ENCODE results near the gene MIER2.

MIER2 gene

GRCh38 chr19:345320-345879 is 804 bp upstream of the MIER2 start:
- Histone ChIP-seq H3K9ac (no peak overlapping the region), H3K4me3 (IDR thresholded peaks at IDR 0.05; ENCODE audit: insufficient read depth, low read depth, low read length) (no peak overlapping the region), H3K36me3 (ENCODE audit: insufficient read depth) (no peaks in the 10 kb centered on the region), H3K27me3 (ENCODE audit: insufficient read depth, low read depth) (peaks cover 6% of the 10 kb centered on the region; the same call in 1 of the 2 replicates), H4K20me1 (ENCODE audit: insufficient read depth) (no peaks in the 10 kb centered on the region), H3K4me1 (ENCODE audit: low read depth, poor library complexity, severe bottlenecking) (peaks cover 6% of the 10 kb centered on the region), H3K27ac (no peak overlapping the region), H2AFZ (ENCODE audit: low read depth) (peak overlapping the region; percentile 98), H3K4me2 (peak overlapping the region; percentile 4; the same call in 1 of the 2 replicates), H3K79me2 (ENCODE audit: insufficient read depth, low read depth) (peaks cover 15% of the 10 kb centered on the region; the same call in 1 of the 2 replicates)
- TF ChIP-seq, protein P1, sequence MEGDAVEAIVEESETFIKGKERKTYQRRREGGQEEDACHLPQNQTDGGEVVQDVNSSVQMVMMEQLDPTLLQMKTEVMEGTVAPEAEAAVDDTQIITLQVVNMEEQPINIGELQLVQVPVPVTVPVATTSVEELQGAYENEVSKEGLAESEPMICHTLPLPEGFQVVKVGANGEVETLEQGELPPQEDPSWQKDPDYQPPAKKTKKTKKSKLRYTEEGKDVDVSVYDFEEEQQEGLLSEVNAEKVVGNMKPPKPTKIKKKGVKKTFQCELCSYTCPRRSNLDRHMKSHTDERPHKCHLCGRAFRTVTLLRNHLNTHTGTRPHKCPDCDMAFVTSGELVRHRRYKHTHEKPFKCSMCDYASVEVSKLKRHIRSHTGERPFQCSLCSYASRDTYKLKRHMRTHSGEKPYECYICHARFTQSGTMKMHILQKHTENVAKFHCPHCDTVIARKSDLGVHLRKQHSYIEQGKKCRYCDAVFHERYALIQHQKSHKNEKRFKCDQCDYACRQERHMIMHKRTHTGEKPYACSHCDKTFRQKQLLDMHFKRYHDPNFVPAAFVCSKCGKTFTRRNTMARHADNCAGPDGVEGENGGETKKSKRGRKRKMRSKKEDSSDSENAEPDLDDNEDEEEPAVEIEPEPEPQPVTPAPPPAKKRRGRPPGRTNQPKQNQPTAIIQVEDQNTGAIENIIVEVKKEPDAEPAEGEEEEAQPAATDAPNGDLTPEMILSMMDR (conservative IDR thresholded peaks at IDR 0.05; ENCODE audit: low read depth, low read length): no peak

DNA sequence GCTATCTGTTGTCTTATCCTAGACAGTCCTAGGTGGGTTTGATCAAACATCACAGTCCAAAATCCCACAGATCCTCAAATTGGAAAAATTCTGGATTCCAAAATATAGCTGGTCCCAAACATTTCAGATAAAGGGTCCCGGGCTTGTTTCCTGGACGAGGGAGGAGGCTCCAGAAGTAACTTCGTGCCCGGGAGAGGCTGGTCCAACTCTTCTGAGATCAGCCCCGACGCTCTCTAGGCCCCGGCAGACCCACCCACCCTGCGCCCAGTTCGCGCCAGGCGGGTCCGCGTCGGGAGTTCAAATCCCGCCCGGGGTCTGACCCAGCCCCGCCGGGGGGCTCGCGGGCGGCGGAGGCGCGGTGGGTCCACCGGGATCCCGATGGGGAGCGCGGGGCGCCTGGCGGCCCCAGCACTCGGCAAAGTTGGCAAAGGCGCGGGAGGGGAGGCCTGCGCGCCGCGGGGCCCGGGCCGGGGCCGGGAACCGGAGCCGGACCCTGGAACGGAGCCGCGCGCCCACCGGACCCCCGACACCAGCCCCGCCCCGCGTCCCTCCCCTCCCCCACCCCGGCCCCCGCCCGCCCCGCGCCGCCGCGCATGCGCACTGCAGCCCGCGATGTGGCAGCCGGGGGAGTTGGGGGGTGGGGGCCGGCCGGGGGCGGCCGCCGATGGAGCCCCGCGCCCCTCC is 513 bp downstream of the MIER2 start:
- TF ChIP-seq, protein P1 (conservative IDR thresholded peaks at IDR 0.05; ENCODE audit: low read depth, low read length): no peak
- Histone ChIP-seq H3K4me1 (ENCODE audit: low read depth, poor library complexity, severe bottlenecking) (peaks cover 6% of the 10 kb centered on the region), H3K4me2 (peak overlapping the region; percentile 64), H3K4me3 (IDR thresholded peaks at IDR 0.05; ENCODE audit: insufficient read depth, low read depth, low read length) (no peak overlapping the region), H2AFZ (ENCODE audit: low read depth) (peak overlapping the region; percentile 59), H3K79me2 (ENCODE audit: insufficient read depth, low read depth) (peaks cover 15% of the 10 kb centered on the region; the same call in 1 of the 2 replicates), H3K9ac (peak overlapping the region; percentile 47; the same call in 1 of the 2 replicates), H3K36me3 (ENCODE audit: insufficient read depth) (no peaks in the 10 kb centered on the region), H3K27ac (no peak overlapping the region), H3K27me3 (ENCODE audit: insufficient read depth, low read depth) (peaks cover 6% of the 10 kb centered on the region; the same call in 1 of the 2 replicates), H4K20me1 (ENCODE audit: insufficient read depth) (no peaks in the 10 kb centered on the region)

DNA sequence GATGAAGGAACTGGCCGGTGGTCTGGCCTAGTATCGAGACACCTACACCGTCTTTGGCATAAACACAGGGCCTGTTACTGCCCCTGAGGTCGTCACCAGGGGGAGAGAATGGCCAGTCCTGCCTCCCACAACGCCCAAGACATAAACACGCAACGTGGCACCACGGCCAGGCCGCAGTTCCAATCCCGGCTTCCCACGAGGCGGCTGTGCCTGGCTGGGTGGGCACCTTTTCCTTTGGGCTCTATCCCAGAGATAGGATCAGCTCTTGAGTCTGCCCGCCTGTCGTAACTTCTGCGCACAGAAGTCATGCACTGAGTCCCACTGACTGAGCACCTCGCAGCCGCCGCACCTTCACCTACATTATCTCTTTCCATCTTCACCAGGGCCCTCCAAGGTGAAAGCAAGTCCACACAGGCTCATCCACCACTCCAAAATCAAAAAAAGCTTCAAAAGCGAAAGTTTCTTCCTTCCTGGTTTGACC is 1.1 kb downstream of the MIER2 start:
- Histone ChIP-seq H3K27me3 (ENCODE audit: insufficient read depth, low read depth) (peaks cover 6% of the 10 kb centered on the region; the same call in 1 of the 2 replicates), H3K4me2 (peak overlapping the region; percentile 64), H3K79me2 (ENCODE audit: insufficient read depth, low read depth) (peaks cover 15% of the 10 kb centered on the region; the same call in 1 of the 2 replicates), H2AFZ (ENCODE audit: low read depth) (peak overlapping the region; percentile 59), H4K20me1 (ENCODE audit: insufficient read depth) (no peaks in the 10 kb centered on the region), H3K4me3 (IDR thresholded peaks at IDR 0.05; ENCODE audit: insufficient read depth, low read depth, low read length) (no peak overlapping the region), H3K27ac (no peak overlapping the region), H3K36me3 (ENCODE audit: insufficient read depth) (no peaks in the 10 kb centered on the region), H3K4me1 (ENCODE audit: low read depth, poor library complexity, severe bottlenecking) (peaks cover 6% of the 10 kb centered on the region), H3K9ac (no peak overlapping the region; the same call in 1 of the 2 replicates)
- TF ChIP-seq, protein P1 (conservative IDR thresholded peaks at IDR 0.05; ENCODE audit: low read depth, low read length): no peak

DNA sequence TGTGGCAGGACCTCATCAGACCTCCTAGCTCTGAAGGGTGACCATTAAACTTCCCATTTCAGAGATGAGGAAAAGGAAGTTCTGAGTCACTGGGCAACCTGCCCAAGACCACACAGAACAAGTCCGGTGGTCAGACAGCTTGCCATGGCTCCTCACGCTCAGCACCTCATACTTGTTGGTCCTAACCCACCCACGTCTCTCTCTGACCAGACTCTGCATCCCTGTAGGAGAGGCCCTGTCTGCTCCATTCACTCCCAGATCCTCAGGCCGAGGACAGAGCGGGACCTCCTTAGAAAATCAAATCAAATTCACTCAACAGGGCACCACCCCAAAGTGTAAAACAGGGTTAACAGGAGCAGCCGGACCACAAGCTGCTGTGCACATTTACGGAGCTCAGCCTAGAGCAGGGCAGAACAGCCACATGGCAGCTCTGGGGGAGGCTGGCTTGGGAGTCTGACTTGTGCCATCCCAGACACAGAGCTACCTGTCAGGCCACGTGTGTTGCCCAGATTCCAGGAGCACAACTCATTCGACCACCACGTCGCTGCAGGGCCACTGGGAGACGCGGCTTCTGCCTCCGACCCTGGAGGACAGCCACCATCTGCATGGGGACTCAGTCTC is 1.7 kb downstream of the MIER2 start:
- peak overlapping the region; percentile 64; the same call in 1 of the 2 replicates for H3K4me2 ChIP-seq
- H2AFZ ChIP-seq (ENCODE audit: low read depth): no peak overlapping the region
- H3K27ac ChIP-seq: no peak overlapping the region
- no peak overlapping the region for H3K9ac ChIP-seq
- H3K79me2 ChIP-seq (ENCODE audit: insufficient read depth, low read depth): peaks cover 15% of the 10 kb centered on the region; the same call in 1 of the 2 replicates
- H4K20me1 ChIP-seq (ENCODE audit: insufficient read depth): no peaks in the 10 kb centered on the region
- H3K4me3 ChIP-seq (IDR thresholded peaks at IDR 0.05; ENCODE audit: insufficient read depth, low read depth, low read length): no peak overlapping the region
- TF ChIP-seq, protein P1 (conservative IDR thresholded peaks at IDR 0.05; ENCODE audit: low read depth, low read length): no peak
- peaks cover 6% of the 10 kb centered on the region; the same call in 1 of the 2 replicates for H3K27me3 ChIP-seq (ENCODE audit: insufficient read depth, low read depth)
- H3K4me1 ChIP-seq (ENCODE audit: low read depth, poor library complexity, severe bottlenecking): peaks cover 6% of the 10 kb centered on the region
- no peaks in the 10 kb centered on the region for H3K36me3 ChIP-seq (ENCODE audit: insufficient read depth)
